GM21825 (cell line): ENCODE data around the gene PTX4.

Experiments
- ATAC-seq: cut with Tn5 transposase; IDR thresholded peaks from one replicate; pipeline ENCODE4 v1.9.1; 2021; ENCODE audit warnings: mild to moderate bottlenecking, moderate library complexity; ENCODE audit not compliant: unreplicated experiment

Gene PTX4

GRCh38 chr16:1502092-1503004 lies 13.6 kb upstream of the PTX4 start:
- ATAC-seq = no peak

GRCh38 chr16:1501630-1502029 lies 12.9 kb upstream of the PTX4 start:
- ATAC-seq = no peak

GRCh38 chr16:1500465-1501150 lies 11.9 kb upstream of the PTX4 start:
- no peak for ATAC-seq

GRCh38 chr16:1499756-1500464 lies 11.2 kb upstream of the PTX4 start:
- no peak for ATAC-seq

- ATAC-seq = no peak
Measured at GRCh38 chr16:1498899-1499676, 10.3 kb upstream of the PTX4 start.

GRCh38 chr16:1497014-1497598 lies 8.4 kb upstream of the PTX4 start:
- no peak for ATAC-seq

- no peak for ATAC-seq
Measured at GRCh38 chr16:1496464-1496863, 7.7 kb upstream of the PTX4 start.

- ATAC-seq = no peak
Measured at GRCh38 chr16:1495889-1496262, 7.1 kb upstream of the PTX4 start.

- no peak for ATAC-seq
Measured at GRCh38 chr16:1495211-1495888, 6.6 kb upstream of the PTX4 start.

GRCh38 chr16:1494711-1495110 lies 6.0 kb upstream of the PTX4 start:
- ATAC-seq = no peak

- ATAC-seq = no peak
Measured at GRCh38 chr16:1494129-1494640, 5.4 kb upstream of the PTX4 start.

GRCh38 chr16:1493746-1494094 lies 5.0 kb upstream of the PTX4 start:
- no peak for ATAC-seq

- ATAC-seq = no peak
Measured at GRCh38 chr16:1492923-1493745, 4.4 kb upstream of the PTX4 start, which contains the start of gene TELO2. Gene TELO2, plus strand, starts transcription at chr16:1493360. Its CDS starts 922 bp downstream, at chr16:1494282.

- ATAC-seq = no peak
Measured at GRCh38 chr16:1492082-1492922, 3.6 kb upstream of the PTX4 start.

- ATAC-seq = no peak
Measured at GRCh38 chr16:1491327-1491726, 2.6 kb upstream of the PTX4 start.

GRCh38 chr16:1489077-1489476 lies 333 bp upstream of the PTX4 start:
- ATAC-seq = no peak

GRCh38 chr16:1488054-1488601 lies 616 bp downstream of the PTX4 start:
- no peak for ATAC-seq
